GM19240 (cell line): Measurements from ENCODE around the gene ANKRD39.

ENCODE experiments used
- DNase-seq: peaks from one replicate; pipeline ENCODE4 v3.0.0; 2011; ENCODE audit warnings: low spot score; ENCODE audit not compliant: insufficient read length

ANKRD39 gene

DNA sequence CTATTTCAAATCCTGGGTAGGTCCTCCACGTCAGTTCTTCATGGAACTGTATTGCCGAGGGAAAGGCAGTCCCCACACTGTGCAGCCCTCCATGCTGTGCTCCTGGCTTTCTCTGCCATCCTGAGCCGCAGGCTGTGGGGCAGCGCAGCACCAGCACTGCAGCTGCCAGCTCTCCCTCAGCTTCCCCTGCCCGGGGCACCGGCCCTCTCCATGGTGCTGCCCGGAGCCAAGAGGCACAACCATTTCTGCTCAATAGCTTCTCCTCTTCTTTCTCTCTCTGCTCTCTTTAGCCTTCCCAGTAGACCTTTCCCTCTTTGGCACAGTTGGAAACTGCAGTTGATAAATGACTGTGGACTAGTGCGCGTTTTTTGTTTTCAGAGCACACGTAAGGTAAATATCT lies 26.1 kb downstream of the ANKRD39 start:
- DNase-seq = no peak

DNA sequence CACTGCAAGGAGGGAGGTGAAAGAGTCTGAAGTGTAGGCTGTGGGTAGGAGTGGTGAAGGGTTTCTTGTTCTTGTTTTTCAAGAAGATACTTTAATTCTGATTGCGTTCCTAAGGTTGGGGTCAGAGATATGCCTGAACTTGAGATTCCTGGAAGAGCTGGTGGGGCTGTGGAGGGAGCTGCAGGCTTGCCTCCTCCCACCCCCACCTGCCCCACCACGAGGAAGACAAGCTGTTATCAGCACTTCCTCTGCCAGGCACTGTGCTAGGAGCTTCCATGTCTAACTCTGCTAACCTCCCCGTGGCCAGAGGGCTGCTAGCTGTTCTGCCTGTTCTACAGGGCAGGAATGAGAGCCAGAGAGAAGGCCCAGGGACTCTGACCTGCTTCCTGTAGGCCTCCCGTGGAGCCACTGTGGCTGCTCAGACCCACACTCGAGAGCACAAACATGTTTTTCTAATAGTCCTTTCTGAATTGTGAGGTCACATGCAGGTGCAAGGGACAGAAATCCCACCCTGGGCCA lies 27.7 kb downstream of the ANKRD39 start:
- DNase-seq = no peak

DNA sequence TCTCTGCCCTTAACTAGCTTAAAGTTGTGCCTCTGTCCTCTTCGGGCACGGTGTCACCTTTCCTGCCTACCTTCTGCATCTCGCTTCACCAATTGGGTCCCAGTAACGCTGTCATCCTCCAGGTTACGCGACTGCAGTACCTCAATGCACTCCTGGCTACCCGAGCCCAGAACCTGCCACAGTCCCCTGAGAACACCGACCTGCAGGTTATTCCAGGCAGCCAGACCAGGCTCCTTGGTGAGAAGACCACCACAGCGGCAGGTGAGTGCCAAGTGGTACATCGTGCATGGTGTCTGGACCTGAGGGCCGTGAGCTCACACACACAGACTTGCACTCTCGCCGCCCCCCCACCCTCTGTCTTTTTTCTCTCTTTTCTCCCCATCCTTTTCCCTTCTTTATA lies 28.9 kb downstream of the ANKRD39 start:
- DNase-seq = no peak

DNA sequence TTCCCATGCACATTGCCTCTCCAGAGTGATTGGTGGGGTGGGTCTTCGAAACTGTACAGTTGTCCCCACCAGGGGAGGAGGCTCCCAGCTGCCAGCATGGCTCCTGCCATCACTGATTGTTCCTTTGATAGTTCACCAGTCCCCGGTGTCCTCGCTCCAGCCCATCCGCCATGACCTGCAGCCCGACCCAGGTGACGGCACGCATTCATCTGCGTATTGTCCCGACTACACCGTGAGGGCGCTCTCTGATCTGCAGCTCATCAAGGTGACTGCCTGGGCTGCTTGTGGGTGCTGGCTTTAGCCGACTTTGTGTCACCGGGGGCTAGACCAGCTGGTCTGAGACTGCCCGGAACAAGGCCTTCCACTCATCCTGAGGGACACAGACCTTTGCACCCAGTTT lies 29.4 kb downstream of the ANKRD39 start:
- no peak for DNase-seq

DNA sequence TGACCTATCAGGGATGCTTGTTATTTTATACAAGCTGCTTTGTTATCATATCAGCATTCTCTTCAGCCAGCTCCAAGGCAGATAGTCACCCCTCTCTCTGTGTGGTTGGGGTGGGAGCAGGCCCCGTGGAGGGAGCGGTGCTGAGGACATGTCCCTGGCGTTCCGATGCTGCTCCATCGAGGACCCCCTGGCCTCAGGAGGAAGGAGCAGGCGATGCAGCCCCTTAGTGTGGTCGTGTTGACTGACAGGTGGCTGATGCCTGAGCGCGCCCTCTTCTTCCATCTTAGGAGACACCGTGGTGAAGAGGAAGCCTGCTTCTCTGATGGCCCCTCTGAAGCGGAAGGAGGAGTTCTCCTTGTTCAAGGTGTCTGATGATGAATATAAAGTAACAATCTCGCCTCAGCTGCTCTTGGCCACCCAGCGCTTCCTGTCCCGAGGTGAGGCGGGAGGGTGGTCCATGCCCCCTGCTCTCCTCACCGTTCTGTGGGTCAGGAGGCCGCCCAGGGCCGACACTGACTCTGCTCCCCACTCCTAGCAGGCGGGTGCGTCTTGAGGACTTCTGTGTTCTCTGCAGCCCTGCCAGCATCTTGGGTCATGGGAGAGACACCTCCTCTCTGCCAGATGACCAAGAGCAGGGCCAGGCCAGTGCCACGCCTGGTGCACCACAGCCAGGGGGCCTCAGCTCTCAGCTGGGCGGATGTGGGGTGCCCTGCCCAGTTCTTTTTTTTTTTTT lies 31.1 kb downstream of the ANKRD39 start:
- no peak for DNase-seq

DNA sequence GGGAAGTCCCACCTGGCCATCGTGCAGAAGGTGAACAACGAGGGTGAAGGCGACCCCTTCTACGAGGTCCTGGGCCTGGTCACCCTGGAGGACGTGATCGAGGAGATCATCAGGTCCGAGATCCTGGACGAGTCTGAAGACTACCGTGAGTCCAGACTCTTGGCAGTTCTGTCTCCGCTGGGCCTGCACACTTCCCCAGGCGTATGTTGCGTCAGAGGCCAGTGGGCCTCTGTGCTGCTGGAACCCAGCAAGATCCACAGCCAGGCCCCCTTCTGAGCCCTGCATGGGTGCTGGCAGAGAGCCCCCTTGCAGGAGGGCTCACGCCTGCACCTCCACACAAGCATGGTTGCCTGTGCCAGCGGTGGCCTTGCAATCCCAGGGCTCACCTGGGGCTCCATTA lies 32.8 kb downstream of the ANKRD39 start:
- no peak for DNase-seq

DNA sequence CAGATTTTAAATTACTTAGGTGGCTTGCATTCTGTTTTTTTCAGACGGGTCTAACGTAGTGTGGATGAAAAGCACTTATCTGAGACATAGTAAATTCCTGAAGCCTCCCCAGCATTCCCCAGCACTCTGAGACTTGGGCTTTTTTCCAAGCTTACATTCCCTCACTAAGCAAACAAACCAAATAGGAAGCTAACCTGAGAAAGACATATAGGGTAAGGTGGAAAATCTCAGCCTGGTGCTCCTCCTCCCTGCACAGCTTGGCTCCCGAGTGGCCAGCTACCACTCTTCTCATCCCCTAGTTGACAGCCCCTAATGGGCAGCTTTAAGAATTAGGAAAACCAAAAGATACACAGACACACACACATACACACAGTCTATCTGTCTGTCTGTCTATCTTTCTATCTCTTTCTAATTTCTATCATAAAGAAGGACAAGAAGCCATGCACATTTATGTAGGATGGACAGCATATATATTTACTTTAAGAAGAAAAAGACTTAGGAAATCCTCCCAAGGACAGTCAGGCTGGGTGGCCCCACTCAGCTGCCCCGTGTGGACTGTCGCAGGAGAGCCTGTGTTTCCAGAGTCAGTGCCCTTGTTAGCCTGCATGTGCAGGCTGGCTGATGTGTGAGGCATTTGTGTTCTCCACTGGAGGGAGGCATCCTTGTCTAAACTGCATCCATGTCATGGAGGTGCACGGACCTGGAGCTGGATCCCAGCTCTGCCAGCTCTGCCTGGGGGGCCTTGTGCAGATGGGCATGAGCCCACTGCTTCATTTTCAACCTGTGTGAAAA lies 33.5 kb downstream of the ANKRD39 start:
- DNase-seq = no peak

DNA sequence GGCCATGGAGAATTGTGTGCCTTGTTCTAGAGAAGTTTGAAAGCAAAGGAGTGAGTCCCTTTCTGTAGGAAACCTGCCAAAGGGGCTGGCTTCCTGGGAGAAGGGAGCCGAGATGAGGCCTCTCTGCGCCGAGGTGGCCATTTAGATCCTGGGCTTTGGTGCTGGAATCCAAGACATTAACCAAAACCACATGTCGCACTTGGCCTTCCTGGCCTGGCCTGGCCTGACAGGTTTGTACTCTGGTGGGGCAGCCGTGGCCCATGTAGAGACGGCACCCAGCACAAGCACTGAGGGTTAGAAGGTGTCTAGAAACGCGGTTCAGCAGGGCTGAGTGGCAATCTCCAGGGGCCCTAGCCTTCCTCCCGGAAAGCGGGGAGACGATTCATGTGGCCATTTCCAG lies 34.6 kb downstream of the ANKRD39 start:
- DNase-seq = no peak

DNA sequence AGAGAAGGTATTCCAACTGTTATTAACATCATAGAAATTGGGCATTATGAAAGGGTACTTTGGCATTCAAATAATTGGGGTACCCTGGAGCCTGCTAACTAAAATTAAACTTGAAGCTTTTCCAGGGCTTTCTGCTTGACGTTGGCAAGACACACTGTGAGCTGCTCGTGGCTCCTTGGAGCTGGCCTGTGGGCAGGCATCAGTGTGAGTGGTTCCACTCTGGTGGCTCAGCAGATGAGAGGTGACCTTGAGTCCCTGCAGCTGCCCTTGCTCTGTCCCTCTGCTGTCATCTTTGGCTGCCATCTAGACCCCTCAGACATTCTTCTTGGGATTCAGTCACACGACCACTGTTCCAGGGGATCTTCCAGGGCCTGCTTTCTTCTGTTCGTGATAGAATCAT lies 35.0 kb downstream of the ANKRD39 start:
- no peak for DNase-seq

DNA sequence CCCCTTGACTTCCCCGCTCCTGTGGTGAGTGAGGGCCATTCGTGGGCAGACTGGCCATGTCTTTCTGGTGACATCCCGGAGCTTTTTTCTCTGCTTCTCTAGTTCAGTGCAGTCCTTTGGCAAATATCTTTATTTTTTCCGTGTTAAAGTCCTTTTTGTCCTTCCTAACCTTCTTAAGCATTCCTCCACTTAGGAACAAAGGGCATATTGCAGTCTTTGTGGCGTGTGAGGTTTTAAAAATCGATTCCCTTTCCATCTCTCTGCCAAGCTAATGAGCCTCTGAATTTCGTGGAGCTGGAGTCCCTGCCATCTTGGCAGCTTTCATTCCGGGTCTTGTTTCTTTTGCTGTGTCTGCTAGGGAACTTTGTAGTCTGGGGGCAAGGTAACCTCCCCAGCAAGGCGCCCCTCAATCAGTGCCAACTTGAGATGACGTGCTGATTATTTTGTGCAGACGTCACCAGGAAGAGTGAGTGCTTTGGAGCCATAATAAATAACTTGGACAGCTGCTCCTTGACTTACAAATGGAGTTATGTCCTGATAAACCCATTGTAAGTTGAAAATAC lies 36.6 kb downstream of the ANKRD39 start:
- DNase-seq = no peak

DNA sequence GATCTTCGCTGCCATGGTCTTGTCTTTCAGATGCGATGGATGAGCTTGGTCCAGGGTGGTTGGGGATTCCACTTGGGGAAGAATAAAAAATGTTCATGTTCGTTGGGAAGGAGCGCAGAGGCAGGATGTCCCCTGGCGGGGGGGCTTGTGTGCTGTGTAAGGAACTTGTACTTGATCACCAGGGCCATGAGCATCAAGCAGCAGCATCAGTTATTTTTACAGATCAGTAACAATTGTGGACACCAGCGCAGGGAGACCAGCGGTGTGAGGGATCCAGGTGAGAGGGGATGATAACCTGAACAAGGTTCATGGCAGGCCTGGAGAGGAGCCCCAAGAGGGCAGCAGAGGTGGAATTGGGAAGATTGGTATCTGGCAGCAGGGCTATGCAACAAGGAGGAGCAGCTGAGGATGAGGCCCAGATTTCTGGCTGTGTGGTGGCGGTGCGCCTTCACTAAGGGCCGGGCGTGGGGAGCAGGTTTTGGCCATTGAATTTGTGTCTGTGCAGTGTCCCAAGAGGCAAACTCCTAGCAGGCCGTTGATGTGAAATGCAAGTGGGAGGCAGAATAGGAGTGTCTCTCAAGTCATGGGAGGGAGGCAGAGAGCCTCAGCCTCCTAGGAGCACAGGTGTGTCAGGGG lies 37.8 kb downstream of the ANKRD39 start:
- DNase-seq = no peak

DNA sequence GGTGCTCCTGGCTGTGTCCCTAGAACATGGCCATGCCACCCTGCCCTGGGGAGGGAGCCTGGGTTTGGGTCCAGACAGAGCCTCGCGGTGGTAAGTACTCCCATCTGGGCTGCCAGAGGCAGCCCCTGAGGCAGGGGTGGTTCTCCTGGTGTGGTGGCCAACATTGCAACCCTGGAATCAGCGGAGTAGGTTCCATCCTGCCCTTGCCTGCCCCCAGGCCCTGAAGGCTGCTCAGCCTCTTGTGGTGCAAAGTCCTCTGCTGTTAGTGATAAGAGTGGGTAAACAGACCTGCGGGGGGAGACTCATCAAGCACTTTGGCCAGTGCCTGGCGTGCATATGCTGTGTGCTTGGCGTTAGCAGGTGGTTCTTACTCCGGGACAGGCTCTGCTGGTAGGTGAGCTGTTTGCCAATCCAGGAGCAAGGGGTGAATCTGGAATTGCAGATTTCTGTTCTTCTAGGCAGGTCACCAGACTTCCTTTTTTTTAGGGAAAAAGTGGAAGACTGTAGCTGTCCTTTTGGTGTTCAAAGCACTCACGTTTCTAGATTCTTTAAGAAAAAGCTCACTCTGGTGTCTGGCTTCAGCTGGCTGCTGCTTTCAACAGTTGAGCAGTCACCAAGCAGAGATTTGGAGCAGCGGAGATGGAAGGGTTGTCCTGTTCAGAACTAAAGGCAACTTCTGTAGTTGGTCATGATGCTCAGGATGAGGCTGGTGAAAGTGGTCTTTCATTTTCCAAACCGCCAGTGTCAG lies 38.5 kb downstream of the ANKRD39 start:
- DNase-seq = no peak

DNA sequence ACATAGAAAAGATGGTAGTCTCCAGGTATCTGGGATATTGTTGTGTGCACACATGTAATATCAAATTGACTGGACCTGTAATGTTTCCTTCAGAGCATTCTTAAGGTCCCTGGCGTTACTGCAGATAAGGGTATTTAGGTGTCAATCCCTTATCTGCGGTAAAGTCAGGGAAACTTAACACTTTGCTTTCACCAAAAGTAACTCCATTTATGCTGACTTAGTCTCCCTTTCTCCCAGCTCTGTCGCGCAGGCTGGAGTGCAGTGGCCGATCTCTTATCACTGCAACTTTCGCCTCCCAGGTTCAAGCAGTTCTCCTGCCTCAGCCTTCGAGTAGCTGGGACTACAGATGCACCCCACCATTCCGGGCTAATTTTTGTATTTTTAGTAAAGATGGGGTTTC lies 39.9 kb downstream of the ANKRD39 start:
- no peak for DNase-seq

DNA sequence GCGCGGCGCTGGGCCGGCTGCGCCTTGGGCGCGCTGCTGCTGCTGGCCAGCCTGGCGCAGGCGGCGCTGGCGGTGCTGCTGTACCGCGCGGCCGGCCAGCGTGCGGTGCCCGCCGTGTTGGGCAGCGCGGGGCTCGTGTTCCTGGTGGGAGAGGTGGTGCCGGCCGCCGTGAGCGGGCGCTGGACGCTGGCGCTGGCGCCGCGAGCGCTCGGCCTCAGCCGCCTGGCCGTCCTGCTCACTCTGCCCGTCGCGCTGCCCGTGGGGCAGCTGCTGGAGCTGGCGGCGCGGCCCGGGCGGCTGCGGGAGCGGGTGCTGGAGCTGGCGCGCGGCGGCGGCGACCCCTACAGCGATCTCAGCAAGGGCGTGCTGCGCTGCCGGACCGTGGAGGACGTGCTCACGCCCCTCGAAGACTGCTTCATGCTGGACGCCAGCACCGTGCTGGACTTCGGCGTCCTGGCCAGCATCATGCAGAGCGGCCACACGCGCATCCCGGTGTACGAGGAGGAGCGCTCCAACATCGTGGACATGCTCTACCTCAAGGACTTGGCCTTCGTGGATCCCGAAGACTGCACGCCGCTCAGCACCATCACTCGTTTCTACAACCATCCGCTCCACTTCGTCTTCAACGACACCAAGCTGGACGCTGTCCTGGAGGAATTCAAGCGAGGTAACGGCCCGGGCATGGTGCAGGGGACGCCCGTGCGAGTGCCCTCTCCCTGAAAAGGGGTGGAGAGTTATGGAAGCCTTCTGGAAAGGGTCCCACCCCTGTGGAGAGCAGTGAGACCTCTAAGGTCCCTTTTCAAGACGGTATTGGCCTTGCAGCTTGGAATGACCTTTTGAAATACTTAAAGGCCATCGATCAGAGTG lies 40.7 kb downstream of the ANKRD39 start:
- DNase-seq = no peak

DNA sequence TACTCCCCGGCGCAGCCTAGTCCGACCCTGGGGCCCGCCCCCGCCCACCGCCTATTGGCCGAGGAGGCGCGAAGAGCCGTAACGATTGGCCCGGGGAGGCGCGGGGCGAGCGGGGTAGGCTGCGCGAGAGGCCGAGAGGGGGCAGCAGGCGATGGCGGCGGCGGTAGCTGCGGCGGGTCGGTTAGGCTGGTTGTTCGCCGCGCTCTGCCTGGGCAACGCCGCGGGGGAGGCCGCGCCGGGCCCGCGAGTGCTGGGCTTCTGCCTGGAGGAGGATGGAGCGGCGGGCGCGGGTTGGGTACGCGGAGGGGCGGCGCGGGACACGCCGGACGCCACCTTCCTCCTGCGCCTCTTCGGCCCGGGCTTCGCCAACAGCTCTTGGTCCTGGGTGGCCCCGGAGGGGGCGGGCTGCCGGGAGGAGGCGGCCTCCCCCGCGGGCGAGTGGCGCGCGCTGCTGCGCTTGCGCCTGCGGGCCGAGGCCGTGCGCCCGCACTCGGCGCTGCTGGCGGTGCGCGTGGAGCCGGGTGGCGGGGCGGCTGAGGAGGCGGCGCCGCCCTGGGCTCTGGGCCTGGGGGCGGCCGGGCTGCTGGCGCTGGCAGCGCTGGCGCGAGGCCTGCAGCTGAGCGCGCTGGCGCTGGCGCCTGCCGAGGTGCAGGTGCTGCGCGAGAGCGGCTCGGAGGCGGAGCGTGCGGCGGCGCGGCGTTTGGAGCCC lies 41.5 kb downstream of the ANKRD39 start, which contains the start of gene CNNM3:
Gene CNNM3, plus strand, starts transcription at position 142 of the 709 bp plus-strand sequence. Its CDS starts 10 bp downstream, at position 152.
- peak; percentile 99 for DNase-seq

DNA sequence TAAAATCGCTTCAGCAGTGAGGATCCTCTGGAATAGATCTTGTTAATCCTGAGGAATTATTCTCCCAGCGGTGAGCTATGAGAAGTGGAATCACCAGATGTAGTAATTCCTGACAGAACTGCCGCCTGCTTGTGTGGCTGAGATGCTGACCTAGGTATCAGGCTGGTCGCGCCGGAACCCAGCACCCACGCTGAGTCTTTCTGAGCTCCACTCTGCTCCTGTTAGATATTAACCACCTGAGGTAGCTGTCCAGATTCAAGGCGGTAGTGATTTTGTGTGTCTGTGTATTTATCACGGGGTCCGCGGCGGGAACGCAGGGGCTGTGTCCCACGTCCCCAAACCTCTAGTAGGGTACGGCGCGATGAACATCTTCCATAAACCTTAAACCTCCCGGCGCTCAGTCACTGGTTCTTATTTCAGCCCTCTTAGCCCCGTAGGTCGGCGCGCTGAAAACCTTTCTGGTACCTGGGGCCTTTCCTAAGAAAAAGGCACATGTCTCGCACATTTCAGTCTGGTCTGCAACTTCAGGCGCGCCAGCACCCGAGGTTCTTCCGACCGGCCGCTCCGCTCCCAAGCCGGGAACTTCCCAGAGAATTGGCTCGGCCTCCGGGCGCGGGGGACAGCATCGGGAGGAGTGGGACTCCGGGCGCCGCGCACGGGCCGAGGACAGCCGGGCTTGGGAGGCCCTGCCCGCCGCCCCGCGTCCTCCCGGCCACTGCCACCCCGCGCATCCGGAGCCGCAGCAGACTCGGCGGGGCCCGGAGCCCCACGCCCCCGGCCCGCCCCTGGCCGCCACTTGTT lies 42.3 kb downstream of the ANKRD39 start:
- no peak for DNase-seq

DNA sequence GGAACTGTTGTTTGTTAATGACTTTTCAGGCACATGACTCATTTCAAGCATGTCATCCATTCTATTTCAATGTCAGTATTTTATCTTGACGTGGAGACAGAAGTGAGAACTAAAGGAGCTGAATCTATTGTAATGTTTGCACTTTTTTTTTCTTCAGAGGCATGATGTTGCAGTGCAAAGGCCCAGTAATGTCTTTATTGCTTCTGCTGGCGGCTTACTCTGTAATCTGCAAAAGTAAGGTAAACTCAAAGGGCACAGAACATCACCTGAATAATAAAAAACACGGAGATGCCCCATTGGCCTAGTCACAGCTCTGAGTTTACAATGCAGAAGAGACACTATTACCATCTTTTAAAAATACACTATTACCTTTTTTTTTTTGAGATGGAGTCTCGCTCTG lies 44.2 kb downstream of the ANKRD39 start:
- no peak for DNase-seq

DNA sequence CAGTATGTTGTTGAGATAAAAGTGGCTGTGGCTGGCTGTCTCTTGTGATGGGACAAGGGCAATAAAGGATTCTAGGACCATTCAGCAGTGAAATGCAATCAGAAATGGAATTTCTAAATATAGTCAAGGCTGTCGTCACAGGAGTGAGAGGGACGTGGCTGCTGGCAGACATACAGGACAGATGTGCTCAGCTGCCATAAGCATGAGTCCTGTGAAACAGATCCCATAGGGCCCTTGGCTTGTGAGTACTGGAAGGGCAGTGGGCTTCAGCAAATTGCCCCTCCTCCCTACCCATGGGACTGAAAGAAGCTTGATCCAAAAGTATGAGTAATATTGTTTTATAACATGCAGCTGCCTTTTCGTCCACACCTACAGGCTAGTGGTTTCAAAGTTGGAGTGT lies 45.9 kb downstream of the ANKRD39 start:
- no peak for DNase-seq

DNA sequence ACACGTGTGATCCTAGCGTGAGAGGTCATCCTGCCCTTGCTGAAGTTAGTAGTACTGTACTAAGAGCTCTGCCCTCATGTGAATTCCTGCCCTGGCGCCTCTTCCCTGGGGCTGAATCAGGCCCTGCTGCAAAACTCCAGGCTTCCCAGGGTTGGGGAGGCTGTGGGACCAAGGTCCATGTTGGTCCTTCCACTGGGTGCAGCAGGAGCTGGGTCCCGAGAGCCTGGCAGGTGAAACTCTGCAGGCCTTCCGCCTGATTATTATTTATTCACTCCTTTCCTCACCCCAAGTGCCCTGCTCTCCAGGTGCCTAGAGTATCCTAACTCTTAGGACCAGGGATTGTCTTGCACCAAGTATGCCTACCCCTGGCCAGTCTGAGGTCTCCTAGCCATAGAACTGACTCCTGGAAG lies 47.0 kb downstream of the ANKRD39 start:
- DNase-seq = no peak
